HL-60 (cell line): ENCODE results near the gene ECHDC1.

ENCODE experiments used
- DNase-seq, 2 experiments: peaks; one replicate each; pipeline ENCODE4 v3.0.0-alpha.2; 2010 to 2020; ENCODE audit warnings: low read depth in 1 of 2, low spot score in 1 of 2
- H3K27ac ChIP-seq: fragments of 250-450 bp; sonication (Bioruptor Pico); replicated peaks from 2 replicates; pipeline ENCODE4 v1.5.1; 2020; ENCODE audit warnings: mild to moderate bottlenecking, moderate library complexity
- H3K27me3 ChIP-seq: fragments of 250-450 bp; sonication (Bioruptor Pico); 2 replicates; pipeline ENCODE4 v1.5.1; 2021; ENCODE audit warnings: mild to moderate bottlenecking, moderate library complexity; ENCODE audit not compliant: insufficient read depth, poor library complexity, severe bottlenecking
- H3K4me3 ChIP-seq: replicated peaks from 2 replicates; pipeline ENCODE4 v1.5.1; 2011; ENCODE audit warnings: mild to moderate bottlenecking, control low read depth, low read length; ENCODE audit not compliant: insufficient read depth
- GABPA ChIP-seq: IDR thresholded peaks from 2 replicates; pipeline ENCODE4 v1.6.1; 2012; ENCODE audit warnings: low read depth
- POLR2AphosphoS5 ChIP-seq: IDR thresholded peaks from 2 replicates; pipeline ENCODE4 v1.6.1; 2012; ENCODE audit warnings: low read depth
- REST ChIP-seq: IDR thresholded peaks from 2 replicates; pipeline ENCODE4 v1.6.1; 2012; ENCODE audit warnings: low read depth; ENCODE audit not compliant: insufficient replicate concordance
- SPI1 ChIP-seq: IDR thresholded peaks from 2 replicates; pipeline ENCODE4 v1.6.1; 2012; ENCODE audit warnings: low read depth, mild to moderate bottlenecking, borderline replicate concordance
- TF ChIP-seq, protein P1 (sequence below): IDR thresholded peaks from one replicate; pipeline ENCODE4 v1.5.1; 2011; ENCODE audit warnings: low read length, control low read depth, inconsistent platforms; ENCODE audit not compliant: insufficient read depth

Gene ECHDC1

DNA sequence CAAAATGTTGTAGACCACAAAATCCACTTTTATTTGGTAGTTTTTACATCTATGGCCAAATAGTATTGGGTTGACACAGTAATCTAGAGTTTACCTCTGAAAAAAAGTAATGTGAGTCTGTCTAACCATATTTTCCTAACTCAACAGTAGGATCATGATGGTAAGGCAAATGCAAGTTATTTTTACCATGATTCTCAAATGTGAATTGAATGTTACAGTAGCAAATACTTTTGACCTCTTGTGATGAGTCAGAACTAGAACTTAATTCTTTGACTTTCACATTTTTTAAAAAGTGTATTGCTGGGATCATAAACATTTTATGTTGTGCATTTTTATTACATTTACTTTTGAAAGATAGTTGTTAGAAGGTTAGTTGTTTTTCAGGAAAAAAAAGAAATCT lies 54.7 kb downstream of the ECHDC1 start:
- DNase-seq, result no peak
- Histone ChIP-seq H3K27me3 (no peaks in the 10 kb centered on the region), H3K27ac (no peak overlapping the region), H3K4me3 (no peak overlapping the region)
- TF ChIP-seq REST, result no peak
- TF ChIP-seq GABPA, result no peak
- TF ChIP-seq SPI1, result no peak
- no peak for TF ChIP-seq POLR2AphosphoS5
- TF ChIP-seq, protein P1, sequence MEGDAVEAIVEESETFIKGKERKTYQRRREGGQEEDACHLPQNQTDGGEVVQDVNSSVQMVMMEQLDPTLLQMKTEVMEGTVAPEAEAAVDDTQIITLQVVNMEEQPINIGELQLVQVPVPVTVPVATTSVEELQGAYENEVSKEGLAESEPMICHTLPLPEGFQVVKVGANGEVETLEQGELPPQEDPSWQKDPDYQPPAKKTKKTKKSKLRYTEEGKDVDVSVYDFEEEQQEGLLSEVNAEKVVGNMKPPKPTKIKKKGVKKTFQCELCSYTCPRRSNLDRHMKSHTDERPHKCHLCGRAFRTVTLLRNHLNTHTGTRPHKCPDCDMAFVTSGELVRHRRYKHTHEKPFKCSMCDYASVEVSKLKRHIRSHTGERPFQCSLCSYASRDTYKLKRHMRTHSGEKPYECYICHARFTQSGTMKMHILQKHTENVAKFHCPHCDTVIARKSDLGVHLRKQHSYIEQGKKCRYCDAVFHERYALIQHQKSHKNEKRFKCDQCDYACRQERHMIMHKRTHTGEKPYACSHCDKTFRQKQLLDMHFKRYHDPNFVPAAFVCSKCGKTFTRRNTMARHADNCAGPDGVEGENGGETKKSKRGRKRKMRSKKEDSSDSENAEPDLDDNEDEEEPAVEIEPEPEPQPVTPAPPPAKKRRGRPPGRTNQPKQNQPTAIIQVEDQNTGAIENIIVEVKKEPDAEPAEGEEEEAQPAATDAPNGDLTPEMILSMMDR, result no peak

DNA sequence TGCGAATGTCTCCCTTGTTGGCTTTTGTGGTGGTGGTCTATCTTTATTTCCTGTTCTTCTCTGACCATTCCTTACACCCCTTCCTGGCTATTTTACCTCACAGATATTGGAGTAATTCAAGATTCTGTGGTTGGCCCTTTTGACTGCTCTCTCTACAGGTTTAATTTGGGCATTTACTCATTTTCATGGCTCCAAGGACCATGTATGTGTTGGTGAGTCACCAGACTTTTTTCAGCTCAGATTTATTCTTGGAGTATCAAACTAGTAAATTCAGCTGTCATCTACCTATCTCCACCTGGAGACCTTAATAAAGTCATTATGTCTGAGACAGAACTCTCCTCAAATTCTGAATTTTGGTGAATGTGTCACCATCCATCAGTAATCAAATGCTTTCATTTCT lies 61.2 kb downstream of the ECHDC1 start:
- H3K4me3 ChIP-seq, result no peak overlapping the region
- no peak overlapping the region for H3K27ac ChIP-seq
- no peak for DNase-seq
- no peaks in the 10 kb centered on the region for H3K27me3 ChIP-seq
- TF ChIP-seq, protein P1, result no peak
- TF ChIP-seq GABPA (no peak), POLR2AphosphoS5 (no peak), SPI1 (no peak), REST (no peak)

- TF ChIP-seq, protein P1, result no peak
- TF ChIP-seq SPI1 (no peak), REST (no peak), GABPA (no peak)
- H3K4me3 ChIP-seq, result no peak overlapping the region
- no peak for DNase-seq
- no peak overlapping the region for H3K27ac ChIP-seq
- H3K27me3 ChIP-seq, result no peaks in the 10 kb centered on the region
These were observed 63.6 kb downstream of the ECHDC1 start for GRCh38 chr6:127279815-127280214.
